Gastroesophageal sphincter (tissue), 4 donors: ENCODE data around the gene WNT1. TPM values are rescaled to one million over a fixed set of nuclear protein-coding genes. Genes with fewer than 3 reads are reported as not detected.
A peak's percentile ranks its signal among the peaks of the same experiment; 100 is the strongest.

Experiments used
- ATAC-seq: fragments of 150-250 bp; one replicate; pipeline ENCODE4 v1.9.1; 2016; ENCODE audit warnings: mild to moderate bottlenecking, moderate library complexity
- H3K27ac ChIP-seq, 4 donors: fragments of 200-600 bp; sonication (generic) in 3 of 4; 1 replicate in 3 of 4; 2 replicates in 1 of 4; pipeline ENCODE4 v1.5.1; 2016 to 2019
- H3K27me3 ChIP-seq: fragments of 200-600 bp; sonication (generic); one replicate; pipeline ENCODE4 v1.5.1; 2019
- H3K36me3 ChIP-seq, 2 donors: fragments of 200-600 bp; sonication (generic); one replicate each; pipeline ENCODE4 v1.5.1; 2019; ENCODE audit warnings: control low read depth in 1 of 2
- H3K4me1 ChIP-seq, 3 donors: fragments of 200-600 bp; sonication (generic); 1 replicate in 2 of 3; 2 replicates in 1 of 3; pipeline ENCODE4 v1.5.1; 2016 to 2019; ENCODE audit warnings: control low read depth in 2 of 3
- H3K4me3 ChIP-seq, 2 donors: fragments of 200-600 bp; sonication (generic); one replicate each; pipeline ENCODE4 v1.5.1; 2019; ENCODE audit warnings: mild to moderate bottlenecking in 1 of 2, moderate library complexity in 1 of 2
- H3K9me3 ChIP-seq, 3 donors: fragments of 200-600 bp; sonication (generic); one replicate each; pipeline ENCODE4 v1.5.1; 2017 to 2019; ENCODE audit warnings: control low read depth in 2 of 3
- CTCF ChIP-seq, 4 experiments: fragments of 200-600 bp in 2 of 4; fragments of 450-650 bp in 2 of 4; sonication (generic) in 1 of 4; IDR thresholded peaks; one replicate each; pipeline ENCODE4 v1.5.1; 2017 to 2019; ENCODE audit warnings: antibody characterized with exemption in 4 of 4, mild to moderate bottlenecking in 2 of 4, moderate library complexity in 2 of 4
- EP300 ChIP-seq: sonication (generic); formaldehyde crosslinking; IDR thresholded peaks from one replicate; pipeline ENCODE4 v1.6.1; 2017; ENCODE audit warnings: antibody characterized with exemption, mild to moderate bottlenecking
- POLR2A ChIP-seq, 2 donors: fragments of 450-650 bp; IDR thresholded peaks; one replicate each; pipeline ENCODE4 v1.6.1; 2017; ENCODE audit warnings: antibody characterized with exemption in 2 of 2, mild to moderate bottlenecking in 2 of 2, moderate library complexity in 1 of 2
- POLR2AphosphoS5 ChIP-seq: sonication (generic); formaldehyde crosslinking; IDR thresholded peaks from one replicate; pipeline ENCODE4 v1.6.1; 2017; ENCODE audit warnings: antibody characterized with exemption
- WGBS, 2 donors: methylation state at CpG; one replicate each; pipeline ENCODE4 v1.1.5; 2018; ENCODE audit warnings: low coverage in 1 of 2; 5-methylcytosine and 5-hydroxymethylcytosine counted together
- total RNA-seq, 4 donors: library from RNA; depleted of rRNA; stranded (reverse); fragments of >200 nt; gene quantifications; one replicate each; pipeline ENCODE4 v1.1.0, GENCODE V29; 2016

Gene WNT1
- total RNA-seq, 4 donors from 2014 or later = not detected

- no peak for ATAC-seq
- Histone ChIP-seq H3K27ac (no peak overlapping the region), H3K4me3 (no peak overlapping the region), H3K4me1 (peaks cover 4 to 27% (median 13%) of the 10 kb centered on the region in 3 donors), H3K36me3 (peaks cover 0 to 37% of the 10 kb centered on the region in 2 donors), H3K9me3 (no peaks in the 10 kb centered on the region), H3K27me3 (no peaks in the 10 kb centered on the region)
- 60 to 63% methylated on average over 1 of the region's 1 CpG for WGBS, 2 donors
- no peak for TF ChIP-seq POLR2AphosphoS5
- TF ChIP-seq POLR2A (IDR thresholded peaks at IDR 0.05) = no peak
- TF ChIP-seq EP300 = no peak
- no peak for TF ChIP-seq CTCF (IDR thresholded peaks at IDR 0.05)
These were observed 36.4 kb downstream of the WNT1 start for GRCh38 chr12:49014547-49014946.

DNA sequence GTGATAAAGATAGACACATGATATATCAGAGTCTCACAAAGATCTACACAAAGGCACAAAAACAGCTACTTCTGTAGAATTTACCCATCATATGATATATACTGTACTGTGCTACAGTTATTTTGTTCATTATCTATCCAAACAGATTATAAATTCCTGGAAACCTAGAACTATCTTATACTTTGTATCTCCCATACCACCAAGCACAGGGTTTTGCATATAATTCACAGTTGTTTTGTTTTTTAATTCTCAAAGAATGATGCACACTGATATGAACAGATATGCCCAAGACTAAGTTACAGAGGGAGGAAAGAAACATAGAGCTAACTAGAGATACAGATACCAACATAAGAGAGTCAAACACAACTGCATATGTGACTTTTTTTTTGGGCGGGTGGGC is 37.1 kb downstream of the WNT1 start:
- Histone ChIP-seq H3K9me3 (no peaks in the 10 kb centered on the region), H3K4me1 (peaks cover 4 to 32% (median 13%) of the 10 kb centered on the region in 3 donors), H3K4me3 (no peak overlapping the region), H3K27me3 (no peaks in the 10 kb centered on the region), H3K27ac (no peak overlapping the region), H3K36me3 (peaks cover 0 to 31% of the 10 kb centered on the region in 2 donors)
- TF ChIP-seq POLR2A (IDR thresholded peaks at IDR 0.05) (no peak), EP300 (no peak), CTCF (IDR thresholded peaks at IDR 0.05) (no peak), POLR2AphosphoS5 (no peak)
- ATAC-seq = no peak
- WGBS, 2 donors = 75 to 100% methylated on average over 1 of the region's 1 CpG

- TF ChIP-seq POLR2AphosphoS5 = no peak
- TF ChIP-seq POLR2A (IDR thresholded peaks at IDR 0.05) = no peak
- no peak for TF ChIP-seq EP300
- Histone ChIP-seq H3K4me1 (peaks cover 4 to 32% (median 13%) of the 10 kb centered on the region in 3 donors), H3K27me3 (no peaks in the 10 kb centered on the region), H3K27ac (peak overlapping the region; percentile 76 to 95 (median 93)), H3K4me3 (peak overlapping the region; percentile 71 to 83), H3K9me3 (no peaks in the 10 kb centered on the region), H3K36me3 (peaks cover 0 to 30% of the 10 kb centered on the region in 2 donors)
- ATAC-seq = peak; percentile 0
- WGBS, 2 donors = 0% methylated on average over 2 to 3 of the region's 8 CpGs
These were observed 39.8 kb downstream of the WNT1 start for GRCh38 chr12:49017891-49018260.

DNA sequence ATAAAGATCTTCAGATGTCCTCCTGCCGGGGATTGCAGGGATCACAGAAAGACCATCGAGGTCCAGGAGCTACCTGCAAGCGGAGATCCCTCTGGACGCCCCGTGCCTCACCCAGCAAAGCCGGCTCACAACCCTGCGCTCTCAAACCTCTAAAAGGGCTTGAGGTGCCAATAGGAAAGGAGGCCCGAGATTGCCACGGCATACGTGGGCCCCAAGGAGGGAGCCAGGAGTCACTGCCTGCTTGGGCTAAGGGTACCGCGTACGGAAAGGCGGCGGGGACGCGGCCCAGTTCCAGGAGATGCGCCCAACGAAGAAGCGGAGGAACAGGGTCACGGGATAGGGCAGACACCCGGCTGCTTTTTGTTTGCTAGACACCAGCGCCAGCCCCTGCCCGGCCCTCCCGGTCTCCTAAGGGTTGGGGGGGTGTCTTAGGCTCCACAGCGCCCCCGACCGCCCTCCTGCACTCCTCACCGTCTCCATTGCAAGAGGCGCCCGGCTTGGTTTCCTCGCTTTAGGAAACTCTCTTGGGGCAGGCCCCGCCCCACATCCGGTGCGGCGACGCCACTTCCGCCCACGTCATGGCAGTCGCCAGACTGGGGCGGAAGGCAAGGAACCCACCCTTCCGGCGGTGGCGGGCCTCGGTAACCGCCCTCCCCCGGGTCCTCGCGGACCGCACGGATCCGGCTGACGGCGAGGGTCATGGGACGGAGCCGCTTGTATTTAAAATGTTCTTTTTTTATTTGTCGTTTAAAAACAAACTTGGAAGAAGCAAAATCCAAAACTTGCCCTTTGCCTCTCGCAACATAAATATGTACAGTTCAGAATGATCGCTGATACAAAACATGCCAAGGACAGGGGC is 40.4 kb downstream of the WNT1 start, which contains the start of gene PRKAG1:
Gene PRKAG1 (minus strand): TSS at position 516 of the 859 bp plus-strand sequence. CDS start 36 bp downstream, at position 480.
- Histone ChIP-seq H3K9me3 (no peaks in the 10 kb centered on the region), H3K27ac (peak within 1 kb of the TSS; percentile 76 to 95 (median 93)), H3K4me1 (peaks cover 4 to 32% (median 13%) of the 10 kb centered on the region in 3 donors), H3K4me3 (peak within 1 kb of the TSS; percentile 71 to 83), H3K36me3 (peaks cover 0 to 32% of the 10 kb centered on the region in 2 donors), H3K27me3 (no peaks in the 10 kb centered on the region)
- WGBS, 2 donors = 0 to 1% methylated on average over 9 to 16 of the region's 59 CpGs
- TF ChIP-seq POLR2AphosphoS5 (peak; percentile 96), EP300 (no peak), POLR2A (IDR thresholded peaks at IDR 0.05) (peak; percentile 90 to 91), CTCF (IDR thresholded peaks at IDR 0.05) (peak in 3 of 4 experiments; percentile 28 to 60 (median 51))
- ATAC-seq = peak; percentile 97

GRCh38 chr12:49019120-49019430 is 41.0 kb downstream of the WNT1 start:
- Histone ChIP-seq H3K27ac (peak overlapping the region; percentile 76 to 95 (median 93)), H3K4me3 (peak overlapping the region; percentile 71 to 83), H3K27me3 (no peaks in the 10 kb centered on the region), H3K36me3 (peaks cover 0 to 38% of the 10 kb centered on the region in 2 donors), H3K4me1 (peaks cover 4 to 32% (median 13%) of the 10 kb centered on the region in 3 donors), H3K9me3 (no peaks in the 10 kb centered on the region)
- 3 to 8% methylated on average over 8 of the region's 8 CpGs for WGBS, 2 donors
- TF ChIP-seq POLR2AphosphoS5 (no peak), CTCF (IDR thresholded peaks at IDR 0.05) (no peak), POLR2A (IDR thresholded peaks at IDR 0.05) (no peak), EP300 (no peak)
- ATAC-seq = peak; percentile 31
